SKM-1 treated with dmso at 0.1 percent for 144 hours (cell line): ENCODE results near the gene C1orf56.
A peak's percentile ranks its signal among the peaks of the same experiment; 100 is the strongest.
"Not testable (repeated sequence)": the region's sequence is repeated elsewhere in the genome, so short reads cannot be mapped to it uniquely, and the experiment has no call there.

Experiments
- DNase-seq: peaks from one replicate; lab custom pipeline; 2025; ENCODE audit not compliant: unreplicated experiment; lab: John Stamatoyannopoulos, UW

The C1orf56 gene

DNA sequence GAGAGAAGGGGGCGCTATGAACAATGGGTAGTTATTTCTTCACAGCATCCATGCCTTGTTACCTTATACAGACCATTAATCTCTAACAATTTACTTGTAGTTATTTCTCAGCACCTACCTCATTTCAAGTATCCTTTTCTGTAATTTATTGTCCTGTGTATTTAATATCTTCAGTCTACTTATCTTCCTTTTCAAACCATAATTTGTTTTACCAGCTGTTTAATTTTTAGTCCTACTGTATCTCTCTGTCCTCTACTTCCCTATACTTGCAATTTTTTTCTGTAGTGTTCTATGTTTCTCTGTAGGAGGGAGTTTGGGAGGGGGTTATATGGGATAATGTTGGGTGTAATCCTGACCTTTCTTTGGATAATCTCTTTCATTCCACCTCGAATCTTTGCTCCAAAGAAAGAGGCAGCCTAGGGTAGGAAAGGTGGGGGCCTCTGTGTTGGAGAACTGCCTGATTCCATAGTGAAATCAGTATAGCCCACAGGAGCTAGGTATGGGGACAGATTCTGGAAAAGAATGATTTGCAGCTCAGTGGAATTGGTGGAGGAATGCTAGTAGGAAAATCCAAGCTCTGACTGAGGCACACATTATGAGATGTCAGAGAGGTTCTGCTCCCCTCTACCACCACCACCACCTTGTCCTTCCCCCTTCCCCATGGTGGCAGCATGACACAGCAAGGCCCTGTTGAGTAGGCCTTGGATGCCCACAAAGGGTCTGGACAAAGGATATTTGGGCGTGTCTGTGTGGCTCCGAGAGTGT lies 13.3 kb downstream of the C1orf56 start:
- DNase-seq: no peak

DNA sequence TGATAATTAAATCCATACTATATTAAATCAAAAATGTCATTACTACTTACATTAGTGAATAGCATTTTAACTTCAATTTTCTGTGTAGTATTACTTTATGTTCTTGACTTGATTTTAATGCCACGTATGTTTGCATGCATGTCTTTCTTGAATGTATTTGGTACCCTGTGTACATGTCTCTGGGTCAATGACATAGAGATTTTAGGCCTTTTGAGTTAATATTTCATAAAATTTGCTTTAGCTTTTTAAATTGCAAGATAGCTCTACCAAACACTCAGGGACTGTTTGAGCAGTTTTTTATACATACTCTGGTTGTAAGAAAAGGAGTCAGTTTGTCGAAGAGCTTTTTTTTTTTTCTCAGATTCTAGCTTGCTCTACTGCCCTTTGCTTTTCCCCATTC lies 14.2 kb downstream of the C1orf56 start:
- no peak for DNase-seq

DNA sequence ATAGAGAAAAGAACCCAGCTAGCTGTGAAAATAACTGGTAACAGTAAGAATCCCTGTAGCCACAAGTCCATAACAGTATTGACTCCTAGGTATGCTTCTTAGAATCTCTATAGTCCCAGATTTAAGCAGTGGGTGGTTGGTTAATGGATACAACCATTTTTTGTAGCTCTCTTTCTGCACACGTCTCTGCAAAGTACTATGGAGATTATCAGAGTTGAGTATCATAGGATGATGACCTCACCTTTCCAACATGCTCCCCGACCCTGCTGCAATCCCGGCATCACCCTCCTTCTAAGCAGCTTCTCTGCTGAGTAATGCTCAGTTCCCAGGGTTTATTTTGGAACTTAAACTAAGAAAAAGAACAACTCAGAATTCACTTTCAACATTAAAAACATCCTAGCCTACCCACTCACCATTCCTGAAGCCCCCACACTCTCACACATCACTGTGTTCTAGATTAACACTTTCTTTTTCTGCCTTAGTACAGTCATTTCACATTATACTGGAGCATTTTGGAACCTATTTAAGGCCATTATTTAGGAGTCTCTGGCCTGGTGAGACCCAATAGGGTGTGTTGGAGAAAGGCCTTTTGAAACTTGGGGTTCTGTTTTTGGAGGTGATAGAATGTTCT lies 15.3 kb downstream of the C1orf56 start:
- no peak for DNase-seq

- DNase-seq: no peak
Observed at GRCh38 chr1:151065089-151065645, 17.6 kb downstream of the C1orf56 start.

- DNase-seq: no peak
Observed at GRCh38 chr1:151067185-151067584, 19.6 kb downstream of the C1orf56 start.

- DNase-seq: no peak
Observed at GRCh38 chr1:151069103-151069486, 21.5 kb downstream of the C1orf56 start.

GRCh38 chr1:151070474-151071276 lies 23.1 kb downstream of the C1orf56 start, which contains the start of gene GABPB2:
Gene GABPB2, plus strand, starts transcription at chr1:151070761. Its CDS starts 17,429 bp downstream, at chr1:151088190.
- peak; percentile 96 for DNase-seq

DNA sequence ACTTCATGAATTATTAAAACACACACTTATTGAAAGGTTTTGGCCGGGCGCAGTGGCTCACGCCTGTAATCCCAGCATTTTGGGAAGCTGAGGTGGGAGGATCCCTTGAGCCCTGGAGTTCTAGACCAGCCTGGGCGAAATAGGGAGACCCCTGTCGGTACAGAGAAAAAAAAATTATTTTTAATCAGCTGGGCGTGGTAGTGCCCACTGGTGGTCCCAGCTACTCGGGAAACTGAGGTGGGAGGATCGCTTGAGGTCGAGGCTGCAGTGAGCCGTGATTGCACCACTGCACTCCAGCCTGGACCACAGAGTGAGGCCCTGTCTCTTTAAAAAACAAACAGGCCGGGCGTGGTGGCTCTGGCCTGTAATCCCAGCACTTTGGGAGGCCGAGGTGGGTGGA lies 24.7 kb downstream of the C1orf56 start:
- DNase-seq: no peak

- DNase-seq: no peak
Observed at GRCh38 chr1:151085953-151086559, 38.5 kb downstream of the C1orf56 start.

DNA sequence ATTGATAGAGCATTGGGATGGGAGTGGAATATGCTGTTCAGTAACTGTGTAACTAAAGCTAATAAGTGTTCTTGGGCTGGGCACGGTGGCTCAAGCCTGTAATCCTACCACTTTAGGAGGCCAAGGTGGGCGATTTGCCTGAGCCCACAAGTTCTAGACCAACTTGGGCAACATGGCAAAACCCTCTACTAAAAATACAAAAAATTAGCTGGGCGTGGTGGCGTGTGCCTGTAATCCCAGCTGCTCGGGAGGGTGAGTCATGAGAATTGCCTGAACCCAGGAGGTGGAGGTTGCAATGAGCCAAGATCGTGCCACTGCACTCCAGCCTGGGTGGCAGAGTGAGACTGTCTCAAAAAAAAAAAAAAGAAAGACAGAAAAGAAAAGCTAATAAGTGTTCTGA lies 49.9 kb downstream of the C1orf56 start:
- not testable (repeated sequence) for DNase-seq

DNA sequence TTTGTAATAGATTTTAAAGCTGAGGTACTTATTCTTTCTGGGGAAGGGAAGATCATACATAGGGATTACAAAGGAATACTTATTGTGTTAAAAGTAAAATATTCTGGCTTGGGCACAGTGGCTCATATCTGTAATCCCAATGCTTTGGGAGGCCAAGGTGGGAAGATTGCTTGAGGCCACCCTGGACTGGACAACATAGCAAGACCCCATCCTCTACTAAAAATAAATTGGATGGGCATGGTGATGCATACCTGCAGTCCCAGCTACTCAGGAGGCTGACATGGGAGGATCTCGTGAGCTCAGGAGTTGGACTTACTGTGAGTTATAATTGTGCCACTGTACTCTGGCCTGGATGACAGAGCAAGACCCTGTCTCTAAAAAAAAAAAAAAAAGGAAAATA lies 50.6 kb downstream of the C1orf56 start:
- no peak for DNase-seq
